HG03280 (cell line): Measurements from ENCODE around the gene IL4.

Source experiments
- ATAC-seq: cut with Tn5 transposase; IDR thresholded peaks from one replicate; pipeline ENCODE4 v1.9.1; 2021; ENCODE audit warnings: mild to moderate bottlenecking, moderate library complexity; ENCODE audit not compliant: unreplicated experiment

The IL4 gene

DNA sequence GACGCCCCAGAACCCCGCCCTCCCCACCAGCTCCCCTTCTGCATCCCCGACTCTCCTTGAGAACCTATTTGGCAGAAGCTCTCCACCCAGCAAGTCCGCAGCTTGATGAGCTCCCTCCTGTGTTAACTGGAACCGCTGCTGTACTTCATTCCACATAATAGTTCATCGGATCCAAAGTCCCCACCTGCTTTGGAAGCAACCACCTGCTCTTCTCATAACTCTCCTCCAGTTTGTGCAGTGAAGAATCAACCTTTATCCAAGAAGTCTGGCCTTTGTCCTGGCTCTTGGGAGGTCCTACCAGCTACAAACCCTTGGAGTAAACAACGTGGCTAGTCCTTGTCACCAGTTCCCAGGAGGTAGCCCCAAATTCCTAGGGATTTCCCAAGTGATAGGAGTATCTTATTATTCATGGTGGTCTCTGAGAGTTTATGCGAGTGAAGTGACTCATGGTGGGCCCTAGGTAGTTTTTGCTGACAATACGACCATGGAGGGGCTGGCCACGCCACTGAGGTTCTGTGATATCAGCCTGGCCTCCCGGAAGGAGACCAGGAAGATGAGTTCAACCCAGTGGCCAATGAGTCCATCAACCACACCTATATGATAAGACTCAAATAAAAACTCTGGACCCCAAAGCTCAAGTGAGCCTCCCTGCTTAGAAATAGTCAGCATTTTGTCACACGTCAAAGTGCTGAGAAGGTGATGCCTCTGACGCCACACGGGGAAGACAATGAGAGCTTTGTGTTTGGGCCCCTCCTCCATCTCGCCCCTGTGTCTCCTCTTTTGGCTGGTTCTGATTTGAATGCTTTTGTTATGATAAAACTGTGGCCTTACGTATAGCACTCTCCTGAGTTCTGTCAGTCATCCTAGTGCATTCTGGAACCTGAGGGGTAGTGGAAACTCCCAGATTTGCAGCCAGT, 3.6 kb upstream of the IL4 start:
- no peak for ATAC-seq

DNA sequence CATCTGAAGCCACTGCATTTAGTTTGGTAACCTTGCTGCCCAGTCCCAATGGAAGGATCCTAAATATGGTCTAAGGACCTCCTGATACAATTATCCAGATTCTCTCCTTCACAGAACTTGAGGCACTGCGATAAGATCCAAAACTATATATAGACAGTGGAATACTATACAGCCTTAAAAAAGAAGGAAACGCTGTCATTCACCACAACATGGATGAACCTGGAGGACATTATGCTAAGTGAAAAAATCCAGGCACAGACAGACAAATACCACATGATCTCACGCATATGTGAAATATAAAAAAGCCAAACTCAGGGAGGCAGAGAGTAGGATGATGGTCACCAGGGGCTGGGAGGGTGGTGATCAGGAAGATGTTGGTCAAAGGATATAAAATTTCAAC, 2.8 kb upstream of the IL4 start:
- no peak for ATAC-seq

DNA sequence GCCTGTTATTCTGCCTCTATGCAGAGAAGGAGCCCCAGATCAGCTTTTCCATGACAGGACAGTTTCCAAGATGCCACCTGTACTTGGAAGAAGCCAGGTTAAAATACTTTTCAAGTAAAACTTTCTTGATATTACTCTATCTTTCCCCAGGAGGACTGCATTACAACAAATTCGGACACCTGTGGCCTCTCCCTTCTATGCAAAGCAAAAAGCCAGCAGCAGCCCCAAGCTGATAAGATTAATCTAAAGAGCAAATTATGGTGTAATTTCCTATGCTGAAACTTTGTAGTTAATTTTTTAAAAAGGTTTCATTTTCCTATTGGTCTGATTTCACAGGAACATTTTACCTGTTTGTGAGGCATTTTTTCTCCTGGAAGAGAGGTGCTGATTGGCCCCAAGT, 301 bp upstream of the IL4 start:
- no peak for ATAC-seq

DNA sequence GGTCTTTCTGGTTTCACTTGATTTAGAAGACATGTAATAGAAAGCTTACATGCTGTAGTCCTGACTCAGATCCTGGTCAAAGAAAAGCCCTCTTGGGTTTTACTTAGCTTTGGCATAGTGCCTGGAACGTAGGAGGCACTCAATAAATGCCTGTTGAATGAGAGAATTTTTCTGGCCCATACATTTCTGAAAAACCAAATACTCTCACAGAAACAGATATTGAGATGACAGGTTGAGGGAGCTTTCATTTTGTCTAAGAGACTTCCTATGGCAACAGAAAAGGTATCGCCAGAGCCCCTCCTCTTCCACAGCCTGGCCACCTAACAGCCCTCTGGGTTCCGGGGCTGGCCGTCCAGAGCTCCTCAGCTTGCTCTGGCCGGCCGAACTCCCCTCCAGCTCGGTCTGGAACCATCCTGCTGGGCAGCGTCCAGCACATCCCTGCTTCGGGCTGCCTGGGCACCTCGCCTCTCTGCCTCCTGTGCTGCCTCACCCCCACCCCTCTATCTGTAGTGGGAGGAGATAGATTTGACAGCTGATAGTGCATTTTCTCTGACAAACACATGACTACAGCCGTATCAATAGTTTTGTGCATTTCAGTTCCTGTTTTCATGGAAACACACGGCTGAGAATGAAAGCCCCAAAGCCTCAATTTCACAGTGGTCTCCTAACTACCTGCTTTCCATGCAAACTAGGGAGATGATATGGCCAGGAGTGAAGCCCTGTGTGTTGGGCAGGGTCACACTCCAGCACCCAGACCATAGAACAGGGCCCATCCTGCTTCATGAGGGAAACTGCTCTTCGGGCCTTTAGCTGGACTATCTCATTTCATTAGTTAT, 1.1 kb downstream of the IL4 start:
- peak; percentile 86 for ATAC-seq

DNA sequence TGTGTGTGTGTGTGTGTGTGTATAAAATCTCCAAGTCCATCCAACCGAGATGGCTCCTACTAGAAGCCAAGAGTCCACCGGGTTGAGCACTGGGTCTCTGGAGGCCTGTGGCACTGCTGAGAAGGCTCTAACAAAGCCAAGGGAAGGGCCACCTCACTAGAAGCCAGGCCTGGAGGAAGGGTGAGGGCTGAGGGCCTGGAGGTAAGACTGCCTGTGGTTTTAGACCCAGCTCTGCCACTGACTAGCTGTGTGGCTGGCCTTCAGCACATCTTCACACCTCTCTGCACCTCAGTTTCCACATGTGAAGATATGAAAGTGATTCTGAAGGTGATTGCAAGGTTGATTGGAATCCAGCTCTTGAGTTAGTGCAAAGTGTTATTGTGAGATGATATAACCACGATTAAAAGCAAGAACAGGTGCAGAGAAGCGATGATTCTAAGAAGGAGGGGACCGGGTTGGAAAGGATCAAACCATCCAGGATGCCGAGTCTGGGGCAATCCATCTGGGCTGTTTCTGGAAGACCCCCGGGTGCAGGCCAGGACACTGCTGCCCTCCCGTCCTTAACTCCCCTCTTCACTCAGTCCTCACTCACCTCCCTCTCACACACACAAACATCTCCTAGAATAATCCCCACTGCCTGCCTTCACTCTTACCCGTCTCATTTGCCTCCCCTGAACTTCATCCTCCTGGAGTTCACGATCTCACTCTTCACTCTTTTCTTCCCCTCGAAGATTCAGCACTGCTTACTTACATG, 2.3 kb downstream of the IL4 start:
- ATAC-seq, result no peak

DNA sequence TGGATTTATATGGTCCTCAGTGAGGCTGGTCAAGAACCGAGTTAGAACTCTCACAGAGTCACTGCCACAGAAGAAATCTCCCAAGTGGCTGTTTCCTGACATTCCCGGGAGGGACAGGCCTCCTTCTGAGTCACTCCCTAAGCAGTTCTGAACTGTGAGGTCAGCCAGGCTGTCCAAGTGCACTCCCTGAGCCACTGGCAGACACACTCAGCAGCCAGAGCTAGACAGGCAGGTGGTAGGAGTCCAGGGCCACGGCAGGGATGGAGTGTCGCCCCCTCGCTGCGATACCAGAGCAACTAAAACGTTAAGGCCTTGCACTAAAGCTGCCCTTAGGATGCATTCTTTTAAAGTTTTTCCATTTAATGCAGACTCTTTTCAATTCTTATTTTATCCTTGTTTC, 3.4 kb downstream of the IL4 start:
- no peak for ATAC-seq

DNA sequence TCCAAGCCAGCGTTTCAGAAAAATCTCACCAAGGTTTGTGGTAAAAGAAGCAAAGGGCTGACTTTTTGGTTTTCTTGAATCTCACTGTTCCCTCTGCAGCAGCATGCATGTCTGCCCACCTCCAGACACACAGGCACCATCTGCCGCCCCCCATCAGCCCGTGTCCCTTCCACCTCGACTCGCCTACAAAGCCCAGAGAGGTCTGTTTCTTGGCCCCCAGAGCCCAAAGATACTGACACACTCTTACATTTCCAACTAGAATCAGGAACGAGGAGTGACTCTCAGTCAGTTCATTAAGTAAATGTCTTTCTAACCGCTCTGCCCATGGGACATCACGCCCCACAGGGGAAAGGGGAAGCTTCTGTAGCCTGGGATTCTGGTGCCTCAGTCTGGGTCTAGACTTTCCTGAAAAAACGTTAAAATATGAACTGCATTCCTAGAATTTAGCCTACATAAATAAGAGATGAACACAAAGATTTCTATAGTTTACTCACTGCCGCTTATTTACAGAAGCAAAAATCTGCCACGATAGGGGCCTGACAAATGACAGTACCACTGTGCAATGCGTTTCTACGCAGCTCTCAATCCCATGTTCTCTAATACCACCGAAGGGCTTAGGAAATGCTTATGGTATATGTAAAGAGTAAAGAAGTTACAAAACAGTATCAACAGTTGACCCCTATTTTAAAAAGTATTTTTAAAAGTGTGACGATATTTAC, 4.1 kb downstream of the IL4 start:
- ATAC-seq, result no peak

DNA sequence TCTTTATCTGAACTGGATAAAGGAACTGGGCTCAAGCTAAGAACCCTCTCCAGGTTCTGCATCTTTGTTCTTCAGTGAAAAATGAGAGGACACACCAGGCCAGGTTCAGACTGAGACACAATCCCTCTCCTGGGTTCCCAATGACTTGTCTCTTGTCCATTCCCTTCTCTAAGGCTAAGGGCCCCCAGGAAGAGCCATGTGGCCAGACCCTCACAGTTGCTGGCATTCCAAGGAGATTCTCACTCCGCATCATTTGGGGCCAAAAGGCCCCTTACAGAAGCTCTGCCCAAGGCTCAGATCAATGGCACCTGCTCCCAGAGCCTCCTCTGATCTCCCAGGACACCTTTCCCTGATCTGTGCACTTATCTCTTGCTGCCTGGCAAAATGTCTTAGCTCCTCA, 4.9 kb downstream of the IL4 start:
- ATAC-seq, result no peak

DNA sequence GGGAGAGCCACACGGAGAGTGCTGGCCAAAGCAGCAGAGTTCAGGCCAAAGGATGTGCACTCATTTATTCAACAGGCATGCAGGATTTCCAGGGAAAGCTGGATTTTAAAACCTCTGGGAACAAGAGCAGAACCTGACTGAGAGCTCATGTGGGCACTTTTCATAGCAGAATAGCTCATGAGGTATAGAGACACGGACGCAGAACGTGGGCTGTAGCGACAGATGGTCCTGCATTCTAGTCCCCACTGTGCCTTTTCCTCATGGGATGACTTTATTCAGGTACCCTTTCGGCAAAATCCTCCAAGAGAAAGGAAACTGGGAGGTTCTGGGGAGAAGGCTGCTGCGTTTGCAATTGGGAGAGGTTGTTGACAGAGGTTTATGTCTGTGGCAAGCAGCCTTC, 5.4 kb downstream of the IL4 start:
- ATAC-seq, result no peak

DNA sequence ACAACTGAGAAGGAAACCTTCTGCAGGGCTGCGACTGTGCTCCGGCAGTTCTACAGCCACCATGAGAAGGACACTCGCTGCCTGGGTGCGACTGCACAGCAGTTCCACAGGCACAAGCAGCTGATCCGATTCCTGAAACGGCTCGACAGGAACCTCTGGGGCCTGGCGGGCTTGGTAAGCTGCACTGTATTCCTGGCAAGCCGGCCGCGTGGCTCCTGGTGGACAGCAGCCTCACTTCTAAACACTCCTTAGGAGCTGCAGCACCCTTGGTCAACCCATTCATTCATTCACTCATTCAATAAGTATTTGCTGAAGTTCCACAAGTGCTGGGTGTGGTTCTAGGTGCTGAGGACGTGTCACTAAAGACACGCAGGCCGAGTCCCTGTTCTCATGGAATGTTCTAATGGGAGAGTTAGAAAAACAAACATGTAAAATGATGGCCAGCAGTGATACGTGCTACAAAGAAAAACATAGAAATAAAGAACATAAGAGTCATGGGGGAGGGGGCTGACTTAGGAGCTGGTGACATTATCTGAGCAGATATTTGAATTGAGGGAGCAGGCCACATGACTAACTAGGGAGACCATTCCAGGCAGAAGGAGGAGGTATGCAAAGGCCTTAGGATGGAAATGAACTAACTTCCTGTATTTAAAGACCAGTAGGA, 6.1 kb downstream of the IL4 start:
- no peak for ATAC-seq

DNA sequence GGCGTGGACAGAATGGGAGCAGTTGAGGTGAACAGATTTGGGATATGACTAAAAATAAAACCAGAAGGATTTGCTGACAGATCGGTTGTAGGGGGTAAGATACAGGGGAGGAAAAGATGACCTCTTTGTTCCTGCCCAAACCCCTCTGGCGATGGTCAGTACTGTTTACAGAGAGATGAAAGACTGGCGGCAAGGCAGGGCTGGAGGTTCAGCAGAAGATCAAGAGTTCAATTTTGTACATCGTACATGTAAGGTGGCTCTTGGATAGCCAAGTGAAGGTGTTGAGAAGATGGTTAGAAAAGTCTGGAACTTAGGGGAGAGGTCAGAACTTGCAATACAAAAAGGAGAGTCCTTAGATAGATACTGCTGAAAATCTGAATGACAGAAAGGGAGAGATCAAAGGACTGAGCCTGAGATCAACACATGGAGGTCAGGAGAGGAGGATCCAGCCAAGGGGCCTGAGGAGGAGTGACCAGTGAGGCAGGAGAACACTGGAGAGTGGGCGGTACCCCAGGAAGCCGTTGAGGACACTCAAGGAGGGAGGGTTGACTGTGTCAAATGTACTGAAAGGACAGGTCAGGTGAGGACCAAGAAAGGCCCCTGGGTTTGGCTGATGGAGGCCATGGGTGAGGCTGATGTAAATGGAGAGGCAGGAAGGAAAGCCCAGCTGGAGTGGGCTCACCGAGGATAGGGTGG, 7.1 kb downstream of the IL4 start:
- no peak for ATAC-seq

DNA sequence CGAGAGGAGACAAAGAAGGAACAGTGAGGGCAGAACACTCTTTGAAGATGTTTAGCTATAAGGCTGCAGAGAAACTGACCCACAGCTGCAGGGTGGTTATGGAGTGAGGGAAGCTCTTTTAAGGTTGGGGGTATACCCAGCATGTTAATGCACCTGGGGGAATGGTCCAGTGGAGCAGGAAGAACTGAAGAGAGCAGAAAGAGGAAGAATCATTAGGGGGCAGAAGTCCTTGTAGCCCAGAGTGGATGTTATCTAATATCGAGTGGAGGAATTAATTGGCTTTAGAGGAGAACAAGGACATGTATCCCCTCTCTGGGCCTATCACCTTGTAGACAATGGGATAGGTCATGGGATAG, 7.7 kb downstream of the IL4 start:
- ATAC-seq, result no peak

DNA sequence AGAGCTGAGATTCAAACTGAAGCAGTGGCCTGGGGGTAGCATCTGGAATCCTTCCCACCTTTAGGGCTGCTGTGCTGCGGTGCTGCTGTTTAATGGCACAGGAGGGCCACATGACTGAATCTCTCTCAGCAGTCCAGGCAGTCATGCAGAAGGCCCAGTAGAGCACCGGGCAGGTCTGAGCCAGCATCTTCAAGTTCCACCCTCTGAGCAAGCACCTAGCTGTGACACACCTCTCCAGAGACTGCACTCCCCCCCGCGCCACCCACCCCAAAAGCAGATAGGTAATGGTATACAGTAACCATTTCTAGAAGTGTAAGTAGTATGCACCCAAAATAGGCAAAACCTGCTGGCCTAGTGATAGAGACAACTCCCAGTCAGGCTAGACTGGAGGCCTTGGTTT, 8.2 kb downstream of the IL4 start:
- no peak for ATAC-seq

DNA sequence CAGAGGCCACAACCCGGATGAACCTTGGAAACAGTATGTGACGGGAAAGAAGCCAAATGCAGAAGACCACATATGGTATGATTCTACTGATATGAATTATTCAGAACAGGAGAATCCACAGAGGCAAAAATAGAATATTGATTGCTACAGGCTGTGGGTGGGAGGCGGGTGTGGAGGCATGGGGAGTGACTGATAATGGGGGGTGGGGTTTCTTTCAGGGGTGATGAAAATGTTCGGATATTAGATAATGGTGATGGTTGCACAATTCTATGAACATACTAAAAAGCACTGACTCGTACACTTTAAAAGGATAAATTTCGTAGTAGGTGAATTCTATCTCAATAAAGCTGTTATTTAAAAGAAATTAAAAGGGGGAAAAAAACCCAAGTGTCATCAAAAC, 10.7 kb downstream of the IL4 start:
- ATAC-seq, result no peak

DNA sequence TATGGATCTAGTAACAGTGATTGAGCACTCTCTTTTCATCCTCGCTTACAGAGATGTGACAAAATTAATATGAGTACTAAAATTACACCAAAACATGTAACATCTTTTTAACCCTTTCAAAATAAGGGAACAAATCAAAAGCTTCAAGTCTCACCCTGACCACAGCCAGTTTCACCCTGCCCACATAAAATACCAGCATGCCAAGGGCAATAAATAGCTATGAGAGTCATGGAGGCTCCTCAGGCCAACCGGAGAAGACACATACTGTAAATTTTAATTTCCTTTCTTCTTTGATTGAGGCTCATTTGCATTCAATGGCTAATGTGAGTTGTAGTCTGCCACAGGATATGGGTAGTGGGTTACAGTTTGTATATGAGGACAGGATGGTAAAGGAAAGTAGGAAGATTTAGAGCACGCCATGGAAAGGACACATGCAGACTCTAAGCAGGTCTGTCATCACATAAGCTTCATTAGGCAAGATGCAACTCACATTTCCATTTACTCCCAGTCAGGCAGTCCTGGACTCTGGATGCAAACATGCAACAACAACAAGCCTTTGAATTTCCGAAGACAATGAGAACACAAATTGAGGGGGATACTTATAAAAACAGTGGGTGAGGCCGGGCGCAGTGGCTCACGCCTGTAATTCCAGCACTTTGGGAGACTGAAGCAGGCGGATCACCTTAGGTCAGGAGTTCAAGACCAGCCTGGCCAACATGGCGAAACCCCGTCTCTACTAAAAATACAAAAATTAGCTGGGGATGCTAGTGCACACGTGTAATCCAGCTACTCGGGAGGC, 11.3 kb downstream of the IL4 start:
- no peak for ATAC-seq

DNA sequence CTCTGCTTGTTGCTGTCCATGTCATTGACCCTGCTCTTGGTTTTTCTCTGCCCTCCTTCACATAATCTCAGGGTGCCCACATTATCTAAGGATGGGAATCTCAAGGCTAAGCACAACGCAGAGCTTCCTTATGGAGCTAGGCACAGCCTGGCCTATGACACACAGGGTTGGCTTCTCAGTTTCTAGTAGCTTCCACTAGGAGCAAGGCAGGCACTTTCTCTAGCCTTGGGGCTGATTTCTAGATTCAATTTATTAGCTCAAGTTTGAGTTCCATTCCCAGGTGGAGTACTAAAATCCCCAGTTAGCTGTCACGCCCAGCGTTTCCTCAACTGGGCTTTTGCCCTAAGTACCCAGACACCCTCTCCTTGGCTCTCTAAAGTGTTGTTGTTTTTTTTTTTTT, 12.4 kb downstream of the IL4 start:
- no peak for ATAC-seq

DNA sequence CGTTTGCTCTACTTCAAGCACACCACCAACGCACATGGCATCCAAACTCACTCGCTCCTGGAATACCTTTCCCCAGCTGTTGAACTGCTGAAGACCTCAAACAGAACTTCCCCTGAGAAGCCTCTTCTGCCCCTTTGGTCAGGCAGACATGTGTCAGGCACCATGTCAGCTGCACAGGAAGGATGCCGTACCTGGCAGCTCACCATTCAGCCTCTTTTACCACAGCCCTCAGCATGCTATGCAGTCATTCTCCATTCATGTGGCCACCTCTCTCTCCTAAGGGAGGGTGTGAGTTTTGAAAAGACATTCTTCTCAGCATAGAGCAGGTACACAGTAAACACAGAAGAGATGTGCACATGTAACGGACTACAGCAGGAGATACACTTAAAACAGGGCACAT, 14.2 kb downstream of the IL4 start:
- ATAC-seq, result no peak

DNA sequence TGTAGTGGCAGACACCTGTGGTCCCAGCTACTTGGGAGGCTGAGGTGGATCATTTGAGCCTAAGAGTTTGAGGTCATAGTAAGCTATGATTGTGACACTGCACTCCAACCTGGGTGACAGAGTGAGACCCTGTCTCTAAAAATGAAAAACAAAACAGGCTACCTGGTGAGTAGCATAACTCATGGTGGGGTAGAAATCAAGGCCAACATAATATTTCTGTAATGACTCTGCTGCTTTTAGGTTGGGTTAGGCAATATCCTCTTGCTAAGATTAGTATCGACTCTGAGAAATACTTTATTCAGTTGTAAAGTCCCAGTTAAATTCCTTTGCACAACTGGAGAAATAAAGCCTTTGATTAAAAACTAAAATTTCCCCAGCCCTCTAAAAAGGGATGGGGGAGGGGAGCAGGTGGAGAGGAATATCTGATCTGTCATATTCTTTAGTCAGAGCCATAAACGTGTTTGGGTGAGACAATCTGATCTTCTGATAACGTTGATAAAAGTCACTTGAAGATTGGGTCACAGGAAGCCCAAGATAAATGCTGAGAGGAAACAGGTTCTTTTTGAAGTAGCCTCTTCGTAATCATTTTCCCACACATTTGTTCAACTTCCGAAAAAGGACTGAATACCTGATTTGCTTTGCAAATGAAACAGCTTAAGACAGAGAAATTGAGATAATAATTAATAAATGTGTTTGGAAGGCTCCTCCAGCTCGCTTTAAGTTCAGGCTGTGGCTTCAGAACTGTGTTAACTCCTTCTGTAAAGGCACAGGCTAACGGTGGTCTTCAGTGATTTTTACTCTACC, 14.9 kb downstream of the IL4 start:
- ATAC-seq, result no peak
